Colon (tissue), 2 donors: ENCODE results near the gene MAGEF1.
"Not testable (repeated sequence)": the region's sequence is repeated elsewhere in the genome, so short reads cannot be mapped to it uniquely, and the experiment has no call there.

Experiments used
- FAIRE-seq: peaks from 2 replicates; lab custom pipeline; 2012; peaks lifted over from hg19 to GRCh38; lab: Jason Lieb, UNC
- donor health status: control.
- donor health status: control.

Gene MAGEF1

DNA sequence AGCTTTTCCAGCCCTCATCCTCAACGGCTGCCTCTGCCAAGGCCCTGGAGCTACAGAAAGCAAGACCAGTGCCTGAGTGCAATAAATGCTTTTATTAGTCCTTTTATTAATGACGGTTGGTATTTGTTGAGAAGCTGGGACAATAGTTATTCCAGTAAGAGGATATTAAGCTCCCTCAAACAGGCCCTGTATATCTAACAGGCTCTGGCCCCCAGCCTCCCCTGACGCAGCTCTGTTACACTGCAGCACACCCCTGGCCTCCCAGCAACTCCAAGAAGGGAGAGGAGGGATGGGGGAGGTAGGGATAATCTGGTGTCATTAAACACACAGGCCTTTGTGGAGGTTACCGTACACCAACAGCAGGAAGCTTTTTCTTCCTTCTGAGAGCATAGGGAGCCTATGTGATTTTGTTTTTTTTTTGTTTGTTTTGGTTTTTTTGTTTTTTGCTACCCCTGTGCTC is 30.8 kb upstream of the MAGEF1 start:
- no peak for FAIRE-seq

GRCh38 chr3:184741798-184742675 is 30.2 kb upstream of the MAGEF1 start:
- no peak for FAIRE-seq

- no peak for FAIRE-seq
These were observed 29.3 kb upstream of the MAGEF1 start for GRCh38 chr3:184741259-184741556.

DNA sequence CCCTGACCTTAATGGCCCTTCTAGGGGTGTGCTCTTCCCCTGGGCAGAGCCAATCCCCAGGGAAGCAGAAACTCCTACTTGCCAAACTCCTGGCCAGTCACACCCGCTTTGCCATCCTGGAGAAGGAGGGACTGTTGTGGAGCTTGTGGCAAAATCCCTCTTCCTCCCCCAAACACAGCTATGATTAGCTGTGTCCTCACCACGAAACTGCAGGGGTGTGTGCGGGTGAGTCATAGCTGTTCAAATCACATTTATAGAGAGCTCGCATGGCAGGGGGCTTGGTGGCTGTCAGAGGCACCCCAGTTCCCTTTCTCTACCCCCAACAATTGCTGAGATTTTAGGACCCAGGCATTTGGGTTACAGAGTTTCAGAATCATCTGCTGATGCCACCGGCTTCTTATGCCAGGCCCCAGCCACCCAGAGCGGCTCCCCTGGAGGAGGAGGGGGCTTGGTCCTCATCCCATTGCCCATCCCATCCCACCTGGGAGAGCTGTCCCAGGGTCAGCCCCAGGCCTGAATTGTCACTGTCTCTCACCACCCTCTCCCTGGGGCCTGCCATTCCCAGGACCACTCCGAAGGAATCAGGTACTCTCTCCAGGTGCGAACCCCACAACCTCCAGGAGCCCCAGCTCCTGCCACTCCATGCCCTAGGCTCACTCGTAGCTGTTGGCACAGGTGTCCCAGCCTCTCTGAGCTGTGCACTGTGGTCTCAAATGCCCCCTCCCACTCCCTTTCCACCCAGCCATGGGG is 28.8 kb upstream of the MAGEF1 start:
- no peak for FAIRE-seq

DNA sequence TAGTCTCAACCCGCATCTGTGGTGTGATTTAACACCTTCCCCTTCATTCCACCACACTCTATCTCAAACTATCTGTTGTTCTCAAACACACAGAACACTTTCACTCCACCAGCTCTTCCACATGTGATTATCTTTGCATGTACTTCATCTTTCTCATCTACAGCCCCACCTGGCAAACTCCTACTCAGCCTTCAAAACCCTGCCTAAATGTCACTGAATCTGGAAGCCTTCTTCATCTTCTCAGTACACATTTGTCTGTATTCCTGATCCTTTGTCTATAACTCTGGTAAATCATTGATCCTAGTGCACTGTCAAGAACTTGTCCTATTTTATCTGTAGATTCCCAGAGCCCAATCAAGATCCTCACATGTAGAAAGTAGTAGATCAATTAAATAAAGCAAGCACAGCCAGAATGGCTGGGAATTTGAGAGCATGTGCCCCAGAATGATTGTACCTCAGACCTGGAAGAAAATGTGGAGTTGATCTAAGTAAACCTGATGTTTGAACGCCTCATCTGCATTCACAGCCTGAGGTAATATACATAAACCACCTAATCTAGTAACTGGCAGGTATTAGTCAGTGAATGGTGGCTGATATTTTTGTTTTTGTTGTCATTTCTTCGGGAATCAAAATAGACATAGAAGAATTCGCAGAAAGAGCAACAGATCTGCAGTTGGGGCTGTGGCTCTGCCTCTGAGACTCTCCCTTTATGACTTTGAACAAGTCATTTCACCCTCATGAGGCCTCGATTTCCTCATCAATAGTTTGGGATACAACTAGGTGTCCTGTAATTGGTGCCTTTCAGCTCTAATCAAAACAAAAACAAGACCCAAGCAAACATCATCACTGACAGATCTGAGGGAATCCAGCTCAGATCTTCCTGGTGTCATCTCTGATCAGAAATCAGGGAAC is 28.0 kb upstream of the MAGEF1 start:
- no peak for FAIRE-seq

DNA sequence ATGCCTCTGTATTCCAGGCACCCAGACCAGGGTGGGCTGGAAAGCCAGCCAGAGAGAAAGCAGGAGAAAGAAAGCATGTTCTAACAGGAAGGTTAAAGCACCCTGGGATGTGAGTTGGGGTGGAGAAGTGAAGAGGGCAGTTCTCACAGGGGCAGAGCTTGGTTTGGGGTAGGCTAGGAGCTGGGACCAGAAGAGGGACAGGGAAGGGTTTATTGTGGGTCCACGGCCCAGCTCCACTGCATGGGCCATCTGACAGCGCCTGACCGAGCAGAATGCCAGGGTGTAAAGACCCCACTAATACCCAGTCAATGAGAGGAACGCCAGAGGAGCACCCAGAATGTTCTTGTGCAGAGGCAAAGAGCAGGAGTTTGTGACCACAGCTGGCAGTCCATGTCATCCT is 27.1 kb upstream of the MAGEF1 start:
- no peak for FAIRE-seq

DNA sequence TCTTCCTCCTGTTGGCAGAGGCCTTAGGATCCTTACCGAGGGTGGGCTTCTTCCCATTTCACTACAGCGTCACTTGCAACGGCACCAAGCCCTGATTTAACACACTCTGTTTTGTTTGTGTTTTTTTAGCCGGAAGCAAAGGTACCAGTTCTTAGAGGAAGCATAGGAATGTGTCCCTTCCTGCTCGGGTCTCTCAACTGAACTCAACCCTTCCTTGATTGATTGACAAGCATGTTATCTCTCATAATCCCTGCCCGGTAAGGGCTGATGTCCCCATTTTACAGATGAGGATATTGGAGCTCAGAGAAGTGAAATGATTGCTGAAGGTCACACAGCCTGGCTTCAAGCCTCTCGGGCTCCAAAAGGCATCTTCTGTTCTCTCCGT is 26.6 kb upstream of the MAGEF1 start:
- FAIRE-seq, result no peak

- FAIRE-seq, result no peak
These were observed 26.0 kb upstream of the MAGEF1 start for GRCh38 chr3:184737641-184738505.

GRCh38 chr3:184737063-184737462 is 25.2 kb upstream of the MAGEF1 start:
- FAIRE-seq, result no peak

- FAIRE-seq, result no peak
These were observed 23.2 kb upstream of the MAGEF1 start for GRCh38 chr3:184734903-184735701.

DNA sequence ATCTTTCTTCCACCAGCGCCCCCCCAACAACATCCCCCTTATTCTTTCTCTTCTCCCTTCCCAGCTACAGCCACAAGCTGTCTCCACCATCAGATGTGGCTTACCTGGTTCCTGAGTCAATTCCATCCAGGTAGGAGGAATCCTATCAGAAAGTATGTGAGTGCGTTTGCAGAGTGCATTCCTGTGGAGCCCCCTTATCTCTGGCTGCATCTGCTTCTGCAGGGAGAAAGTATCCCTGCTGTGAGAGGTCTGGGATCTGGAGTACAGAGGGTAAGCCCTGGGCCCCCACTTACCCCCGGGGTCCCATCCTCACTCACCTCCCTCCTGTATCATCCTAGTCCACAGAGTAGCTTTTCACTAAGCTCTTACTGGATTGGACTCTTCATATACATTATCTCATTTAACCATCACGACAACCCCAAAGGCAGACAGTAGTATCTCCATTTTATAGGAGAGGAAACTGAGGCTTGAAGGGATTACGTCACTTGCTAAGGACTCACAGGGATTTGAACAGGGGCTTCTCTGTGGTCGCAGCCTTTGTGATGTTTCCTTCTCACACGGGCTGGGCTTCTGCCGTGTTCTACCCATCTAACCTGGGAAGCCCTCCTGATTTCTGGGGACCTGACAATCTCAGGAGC is 22.2 kb upstream of the MAGEF1 start:
- no peak for FAIRE-seq

- FAIRE-seq, result no peak
These were observed 21.3 kb upstream of the MAGEF1 start for GRCh38 chr3:184733181-184733580.

DNA sequence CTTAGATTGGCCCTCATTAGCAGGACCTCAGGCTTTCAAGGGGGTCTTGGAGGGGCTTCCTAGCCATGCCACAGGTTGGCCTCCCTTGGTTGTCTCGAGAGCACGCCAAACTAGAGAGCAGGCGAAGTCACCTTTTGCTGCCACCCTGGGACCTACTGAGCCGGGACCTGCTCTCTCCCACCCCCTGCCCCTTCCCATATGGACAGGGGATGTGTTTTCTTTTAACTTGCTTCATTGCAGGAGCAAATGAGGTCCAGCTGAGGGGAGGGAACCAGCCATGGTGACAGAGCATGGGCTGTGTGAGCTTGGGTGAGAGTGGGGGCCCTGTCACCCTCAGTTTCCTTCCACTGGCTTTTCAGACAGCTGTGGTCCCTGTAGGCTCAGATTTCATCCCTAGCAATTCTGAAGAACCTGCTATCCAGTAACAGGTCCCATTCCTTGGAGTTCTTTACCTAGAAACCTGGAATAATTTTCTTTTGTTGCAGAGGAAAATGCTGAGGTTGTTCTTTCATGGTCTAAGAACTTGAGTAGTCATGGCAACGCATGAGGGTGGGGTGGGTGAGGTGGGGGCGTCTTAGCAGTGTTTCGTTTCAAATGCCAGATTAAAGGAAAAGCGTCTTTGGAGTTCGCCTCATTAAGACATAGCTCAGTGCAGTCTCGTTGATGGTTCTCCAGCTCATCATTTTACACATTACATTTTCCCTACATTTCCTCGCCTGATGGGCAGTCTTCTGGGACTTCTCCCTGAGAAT is 20.1 kb upstream of the MAGEF1 start:
- no peak for FAIRE-seq

GRCh38 chr3:184730924-184731323 is 19.1 kb upstream of the MAGEF1 start:
- no peak for FAIRE-seq

DNA sequence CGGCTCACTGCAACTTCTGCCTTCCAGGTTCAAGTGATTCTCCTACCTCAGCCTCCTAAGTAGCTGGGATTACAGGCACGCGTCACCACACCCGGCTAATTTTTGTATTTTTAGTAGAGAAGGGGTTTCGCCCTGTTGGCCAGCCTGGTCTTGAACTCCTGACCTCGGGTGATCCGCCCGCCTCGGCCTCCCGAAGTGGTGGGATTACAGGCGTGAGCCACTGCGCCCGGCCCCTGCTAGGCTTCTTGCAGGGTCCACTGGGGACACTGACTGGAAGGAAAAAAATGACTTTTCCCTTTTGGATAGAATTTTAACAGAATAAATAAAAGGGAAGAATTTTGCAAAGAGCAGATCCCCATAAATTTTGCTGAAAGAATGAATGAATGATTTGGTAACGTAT is 17.3 kb upstream of the MAGEF1 start:
- not testable (repeated sequence) for FAIRE-seq

DNA sequence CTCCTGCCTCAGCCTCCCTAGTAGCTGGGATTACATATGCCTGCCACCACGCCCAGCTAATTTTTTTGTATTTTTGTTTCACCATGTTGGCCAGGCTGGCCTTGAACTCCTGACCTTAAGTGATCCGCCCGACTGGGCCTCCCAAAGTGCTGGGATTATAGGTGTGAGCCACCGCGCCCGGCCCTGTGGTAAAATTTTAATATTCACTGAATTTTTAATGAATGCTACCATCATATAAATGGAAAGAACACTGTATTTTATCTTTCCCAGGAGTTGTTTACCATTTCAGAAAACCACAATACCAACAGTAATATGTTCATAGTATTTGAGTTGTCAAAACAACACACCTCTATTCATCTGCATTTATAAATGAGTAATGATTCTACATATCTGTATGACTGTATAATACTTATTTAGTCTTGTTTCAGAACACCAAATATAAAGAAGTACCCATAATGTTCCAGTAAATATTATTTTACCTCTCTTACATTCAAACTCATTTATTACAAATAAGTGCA is 16.2 kb upstream of the MAGEF1 start:
- no peak for FAIRE-seq

- no peak for FAIRE-seq
These were observed 15.6 kb upstream of the MAGEF1 start for GRCh38 chr3:184727357-184728009.

GRCh38 chr3:184726497-184726896 is 14.6 kb upstream of the MAGEF1 start:
- FAIRE-seq, result no peak
